Activated B cell treated with CpG ODN at 0.5 μM for 24 hours (primary cell): ENCODE data around the gene OCSTAMP. TPM values are rescaled to one million over a fixed set of nuclear protein-coding genes. Genes with fewer than 3 reads are reported as not detected.

ENCODE experiments used
- ATAC-seq: fragments of 200-7000 bp; cut with Tn5 transposase; one replicate; pipeline ENCODE4 v1.10.0; 2021; ENCODE audit warnings: low read depth, mild to moderate bottlenecking, moderate library complexity
- CTCF ChIA-PET: fragments of 350-600 bp; sonication (Branson Sonifier 250); formaldehyde crosslinking; loops from one replicate; lab custom pipeline; 2021; ENCODE audit warnings: antibody characterized with exemption; lab: Charles Lee
- POLR2A ChIA-PET: fragments of 350-600 bp; sonication (Branson Sonifier 250); formaldehyde crosslinking; loops from one replicate; lab custom pipeline; 2021; ENCODE audit warnings: antibody characterized with exemption; lab: Charles Lee
- DNase-seq: peaks from one replicate; pipeline ENCODE4 v3.0.0; 2022
- H3K27ac Mint-ChIP-seq: one replicate; pipeline ENCODE4 v1.8.0; 2020; ENCODE audit warnings: mixed read lengths
- H3K27me3 Mint-ChIP-seq: one replicate; pipeline ENCODE4 v1.8.0; 2021; ENCODE audit warnings: mixed read lengths
- H3K36me3 Mint-ChIP-seq: one replicate; pipeline ENCODE4 v1.8.0; 2021; ENCODE audit warnings: low read depth, mixed read lengths
- H3K4me1 Mint-ChIP-seq: one replicate; pipeline ENCODE4 v1.8.0; 2021; ENCODE audit warnings: mixed read lengths
- H3K4me3 Mint-ChIP-seq: one replicate; pipeline ENCODE4 v1.8.0; 2020; ENCODE audit warnings: mild to moderate bottlenecking, mixed read lengths
- H3K9me3 Mint-ChIP-seq: one replicate; pipeline ENCODE4 v1.8.0; 2020; ENCODE audit warnings: mixed read lengths
- CTCF ChIP-seq: fragments of 200-600 bp; IDR thresholded peaks from one replicate; pipeline ENCODE4 v1.8.0; 2022; ENCODE audit warnings: antibody characterized with exemption, mild to moderate bottlenecking
- intact Hi-C: fragments of 100-400 bp; cut with micrococcal nuclease; formaldehyde crosslinking; loops from one replicate; pipeline ENCODE4 v1.15.1; 2024
- total RNA-seq: library from RNA; stranded (reverse); gene quantifications from 2 replicates; pipeline ENCODE4 v1.2.3, GENCODE V29; 2022

Gene OCSTAMP
- total RNA-seq, 1 donor from 2014 or later = not detected

DNA sequence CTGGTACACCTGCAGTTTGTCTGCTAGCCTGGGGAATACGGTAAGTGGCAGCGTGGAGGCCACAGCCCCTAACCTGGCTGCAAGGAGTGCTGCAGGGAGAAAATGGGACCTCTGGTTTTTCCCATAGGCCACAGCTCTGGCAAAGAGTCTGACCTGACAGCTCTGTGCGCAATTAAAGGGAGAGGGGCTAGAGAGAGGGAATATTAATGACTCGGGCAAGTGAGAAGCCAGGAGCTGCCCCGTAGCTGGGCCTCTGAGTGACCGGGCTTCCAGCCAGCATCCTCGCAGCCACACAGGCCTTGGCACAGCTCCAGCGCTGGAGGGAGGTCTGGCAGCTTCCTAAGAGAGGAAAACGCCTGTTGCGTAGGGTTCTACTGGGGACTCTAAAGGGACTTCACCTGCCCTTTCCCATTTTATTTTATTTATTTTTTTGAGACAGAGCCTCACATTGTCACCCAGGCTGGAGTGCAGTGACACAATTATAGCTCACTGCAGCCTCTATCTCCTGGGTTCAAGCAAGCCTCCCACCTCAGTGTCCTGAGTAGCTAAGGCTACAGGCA, 18.2 kb upstream of the OCSTAMP start:
- no peaks in the 10 kb centered on the region for H3K9me3 Mint-ChIP-seq
- no peak overlapping the region for H3K27ac Mint-ChIP-seq
- intact Hi-C loops = loop anchor here (10.0 kb wide), 1 partner anchor 264 kb away; the partner anchor contains the start of gene CDH22
- no peak for DNase-seq
- no peak overlapping the region for H3K4me3 Mint-ChIP-seq
- ATAC-seq = no peak
- no peaks in the 10 kb centered on the region for H3K36me3 Mint-ChIP-seq
- ChIA-PET CTCF (no interaction called here), POLR2A (no interaction called here)
- H3K4me1 Mint-ChIP-seq = no peaks in the 10 kb centered on the region
- H3K27me3 Mint-ChIP-seq = peaks cover 18% of the 10 kb centered on the region
- TF ChIP-seq CTCF = no peak

DNA sequence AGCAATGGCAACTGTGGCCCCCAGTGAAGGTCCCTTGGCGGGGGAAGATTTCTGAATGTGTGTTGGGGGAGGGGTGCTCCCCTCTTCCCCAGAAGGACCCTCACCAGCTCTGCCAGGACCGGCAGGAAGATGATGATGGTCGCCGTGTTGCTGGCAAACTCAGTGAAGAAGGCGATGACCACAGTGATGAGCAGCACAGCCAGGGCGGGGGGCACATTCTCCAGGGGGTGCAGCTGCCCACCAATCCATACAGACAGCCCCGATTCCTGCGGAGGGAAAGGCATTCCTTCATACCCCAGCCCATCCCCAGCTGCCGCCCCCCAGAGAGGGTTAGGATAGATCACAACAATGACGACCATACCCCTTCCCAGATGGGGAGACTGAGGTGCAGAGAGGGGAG, 15.7 kb upstream of the OCSTAMP start:
- intact Hi-C loops = loop anchor here (10.0 kb wide), 1 partner anchor 261 kb away; the partner anchor contains the start of gene CDH22
- no peak overlapping the region for H3K4me3 Mint-ChIP-seq
- ChIA-PET POLR2A (no interaction called here), CTCF (no interaction called here)
- peaks cover 10% of the 10 kb centered on the region for H3K27me3 Mint-ChIP-seq
- no peaks in the 10 kb centered on the region for H3K4me1 Mint-ChIP-seq
- TF ChIP-seq CTCF = no peak
- H3K27ac Mint-ChIP-seq = no peak overlapping the region
- no peak for ATAC-seq
- DNase-seq = no peak
- no peaks in the 10 kb centered on the region for H3K9me3 Mint-ChIP-seq
- H3K36me3 Mint-ChIP-seq = no peaks in the 10 kb centered on the region

DNA sequence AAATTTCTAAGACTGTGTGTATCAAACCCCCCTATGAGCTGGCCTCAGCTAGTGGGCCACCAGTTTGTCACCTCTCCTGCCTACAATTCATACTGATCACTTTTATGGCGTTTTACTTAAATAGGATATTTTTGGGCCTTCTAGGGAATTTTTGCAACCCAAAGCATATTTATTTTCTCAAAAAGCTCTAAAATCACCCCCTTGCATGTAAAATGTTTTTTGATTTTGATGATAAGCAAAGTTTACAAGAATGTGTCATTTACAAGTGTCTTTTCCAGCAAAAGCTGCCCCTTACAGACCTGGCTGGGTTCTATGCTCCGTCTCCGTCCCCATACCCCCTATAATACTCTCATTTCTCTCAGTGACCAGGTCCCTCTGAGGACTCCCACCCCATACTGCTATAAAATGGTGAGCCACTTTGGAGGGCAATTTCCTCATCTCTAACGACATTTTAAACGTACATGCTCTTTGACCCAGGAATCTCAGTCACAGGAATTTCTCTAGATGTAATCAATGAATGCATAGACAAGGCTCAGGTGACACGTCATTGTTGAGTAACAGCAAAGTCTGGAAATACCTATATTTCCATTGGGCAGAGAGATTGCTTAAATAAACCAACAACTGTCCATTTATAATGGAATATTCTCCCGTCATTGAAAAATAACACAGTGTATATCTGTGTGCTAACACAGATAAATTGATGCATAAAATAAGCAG, 13.9 kb upstream of the OCSTAMP start:
- H3K9me3 Mint-ChIP-seq = no peaks in the 10 kb centered on the region
- H3K27me3 Mint-ChIP-seq = peaks cover 6% of the 10 kb centered on the region
- intact Hi-C loops = loop anchor here (10.0 kb wide), 1 partner anchor 260 kb away; the partner anchor contains the start of gene CDH22
- H3K4me3 Mint-ChIP-seq = no peak overlapping the region
- ChIA-PET POLR2A (interaction anchor here (0.7 kb wide), 1 partner anchor 32 kb away, joined by 3 read pairs; no protein-coding TSS in a partner anchor), CTCF (interaction anchor here (1.2 kb wide), 1 partner anchor 13 kb away, joined by 3 read pairs; no protein-coding TSS in a partner anchor)
- no peak for DNase-seq
- no peak for TF ChIP-seq CTCF
- H3K4me1 Mint-ChIP-seq = peaks cover 2% of the 10 kb centered on the region
- no peak for ATAC-seq
- no peaks in the 10 kb centered on the region for H3K36me3 Mint-ChIP-seq
- no peak overlapping the region for H3K27ac Mint-ChIP-seq

- ChIA-PET POLR2A (no interaction called here), CTCF (interaction anchor here (1.2 kb wide), 1 partner anchor 12 kb away, joined by 3 read pairs; no protein-coding TSS in a partner anchor)
- ATAC-seq (no peak), DNase-seq (no peak)
- Mint-ChIP-seq H3K27me3 (peaks cover 6% of the 10 kb centered on the region), H3K9me3 (no peaks in the 10 kb centered on the region), H3K4me3 (no peak overlapping the region), H3K36me3 (no peaks in the 10 kb centered on the region), H3K4me1 (peaks cover 2% of the 10 kb centered on the region), H3K27ac (no peak overlapping the region)
- intact Hi-C loops = loop anchor here (10.0 kb wide), 1 partner anchor 259 kb away; the partner anchor contains the start of gene CDH22
- TF ChIP-seq CTCF = no peak
Measured at GRCh38 chr20:46563860-46564221, 13.4 kb upstream of the OCSTAMP start.
